Activated T-cell treated with anti-CD3 and anti-CD28 coated beads, Interleukin-2, amount 50 U/mL, for 1 hour (primary cell): Measurements from ENCODE around the gene RAVER1.

Source experiments
- DNase-seq: peaks from one replicate; pipeline ENCODE4 v3.0.0-alpha.2; 2020

RAVER1 gene

GRCh38 chr19:10317045-10317856, 16.1 kb downstream of the RAVER1 start:
- DNase-seq: no peak

GRCh38 chr19:10316229-10317044, 16.9 kb downstream of the RAVER1 start:
- DNase-seq: no peak

GRCh38 chr19:10315335-10316214, 17.8 kb downstream of the RAVER1 start, which contains the start of gene FDX2:
TSS of gene FDX2 (minus strand) at chr19:10316015. CDS start at chr19:10315996, 19 bp downstream.
- DNase-seq: peak; percentile 92

- DNase-seq: no peak
Observed at GRCh38 chr19:10309423-10309822, 23.9 kb downstream of the RAVER1 start, which contains the start of gene ZGLP1. TSS of gene ZGLP1 (minus strand) at chr19:10309815.

GRCh38 chr19:10306327-10306726, 27.0 kb downstream of the RAVER1 start:
- DNase-seq: no peak

GRCh38 chr19:10305139-10305806, 28.1 kb downstream of the RAVER1 start:
- no peak for DNase-seq

- DNase-seq: no peak
Observed at GRCh38 chr19:10299545-10300458, 33.5 kb downstream of the RAVER1 start.

- DNase-seq: no peak
Observed at GRCh38 chr19:10295847-10296591, 37.3 kb downstream of the RAVER1 start.

- peak; percentile 70 for DNase-seq
Observed at GRCh38 chr19:10295305-10295846, 38.0 kb downstream of the RAVER1 start.

GRCh38 chr19:10294368-10294697, 39.0 kb downstream of the RAVER1 start:
- no peak for DNase-seq

GRCh38 chr19:10293637-10294367, 39.5 kb downstream of the RAVER1 start:
- DNase-seq: no peak

GRCh38 chr19:10292789-10293636, 40.3 kb downstream of the RAVER1 start:
- no peak for DNase-seq

- DNase-seq: peak; percentile 71
Observed at GRCh38 chr19:10292206-10292788, 41.0 kb downstream of the RAVER1 start.

GRCh38 chr19:10291554-10292205, 41.6 kb downstream of the RAVER1 start:
- no peak for DNase-seq

- DNase-seq: peak; percentile 62
Observed at GRCh38 chr19:10290876-10291553, 42.3 kb downstream of the RAVER1 start.

GRCh38 chr19:10290357-10290875, 42.9 kb downstream of the RAVER1 start:
- DNase-seq: peak; percentile 42
